ENCODE measurements around the gene APOD. TPM values are rescaled to one million over a fixed set of nuclear protein-coding genes. Genes with fewer than 3 reads are reported as not detected.

APOD gene
- total and polyA plus RNA-seq, 2 experiments from 2014 or later: 9.6 to 27.9 TPM

DNA sequence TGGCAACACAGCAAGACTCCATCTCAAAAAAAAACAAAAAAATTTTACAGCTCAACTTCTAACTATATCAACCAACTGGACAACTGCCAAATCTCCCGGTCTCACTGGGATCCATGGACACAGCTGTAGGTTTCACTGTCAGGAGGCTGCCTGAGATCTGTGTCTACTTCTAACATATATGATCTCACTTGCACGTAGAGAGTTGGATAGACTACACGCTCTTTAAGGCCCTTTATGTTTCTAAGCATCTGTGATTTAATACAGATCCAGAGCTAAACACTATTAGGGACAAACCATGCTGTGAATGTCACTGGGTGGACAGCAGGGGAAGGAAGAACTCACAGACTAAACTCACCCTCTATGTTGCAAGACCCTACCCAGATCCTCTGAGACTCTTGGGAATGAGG lies 13.0 kb upstream of the APOD start:
- no peak for DNase-seq (ENCODE audit: low spot score)
- no peaks in the 10 kb centered on the region for H3K79me2 ChIP-seq
- no peaks in the 10 kb centered on the region for H3K9me3 ChIP-seq (ENCODE audit: low read depth)
- no peak overlapping the region for H2AFZ ChIP-seq
- H4K20me1 ChIP-seq (ENCODE audit: insufficient read depth, poor library complexity, severe bottlenecking): no peaks in the 10 kb centered on the region
- H3K27me3 ChIP-seq: no peaks in the 10 kb centered on the region
- H3K27ac ChIP-seq: no peak overlapping the region
- WGBS (ENCODE audit: low lambda C conversion rate, missing lambda C conversion rate): 41% methylated on average over 3 of the region's 3 CpGs
- H3K4me2 ChIP-seq: no peak overlapping the region
- no peaks in the 10 kb centered on the region for H3K9me2 ChIP-seq (replicated peaks; ENCODE audit: insufficient read depth)
- H3K4me1 ChIP-seq (ENCODE audit: insufficient read depth): no peaks in the 10 kb centered on the region
- TF ChIP-seq, protein P1, sequence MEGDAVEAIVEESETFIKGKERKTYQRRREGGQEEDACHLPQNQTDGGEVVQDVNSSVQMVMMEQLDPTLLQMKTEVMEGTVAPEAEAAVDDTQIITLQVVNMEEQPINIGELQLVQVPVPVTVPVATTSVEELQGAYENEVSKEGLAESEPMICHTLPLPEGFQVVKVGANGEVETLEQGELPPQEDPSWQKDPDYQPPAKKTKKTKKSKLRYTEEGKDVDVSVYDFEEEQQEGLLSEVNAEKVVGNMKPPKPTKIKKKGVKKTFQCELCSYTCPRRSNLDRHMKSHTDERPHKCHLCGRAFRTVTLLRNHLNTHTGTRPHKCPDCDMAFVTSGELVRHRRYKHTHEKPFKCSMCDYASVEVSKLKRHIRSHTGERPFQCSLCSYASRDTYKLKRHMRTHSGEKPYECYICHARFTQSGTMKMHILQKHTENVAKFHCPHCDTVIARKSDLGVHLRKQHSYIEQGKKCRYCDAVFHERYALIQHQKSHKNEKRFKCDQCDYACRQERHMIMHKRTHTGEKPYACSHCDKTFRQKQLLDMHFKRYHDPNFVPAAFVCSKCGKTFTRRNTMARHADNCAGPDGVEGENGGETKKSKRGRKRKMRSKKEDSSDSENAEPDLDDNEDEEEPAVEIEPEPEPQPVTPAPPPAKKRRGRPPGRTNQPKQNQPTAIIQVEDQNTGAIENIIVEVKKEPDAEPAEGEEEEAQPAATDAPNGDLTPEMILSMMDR (IDR thresholded peaks at IDR 0.05; ENCODE audit: poor library complexity): no peak
- TF ChIP-seq EZH2 (IDR thresholded peaks at IDR 0.05; ENCODE audit: borderline replicate concordance): no peak
- no peak for TF ChIP-seq EZH2phosphoT487 (IDR thresholded peaks at IDR 0.05; ENCODE audit: low read depth, severe bottlenecking, unreplicated experiment)
- H3K36me3 ChIP-seq (replicated peaks; ENCODE audit: insufficient read depth, low read depth): no peaks in the 10 kb centered on the region
- no peak overlapping the region for H3K4me3 ChIP-seq

DNA sequence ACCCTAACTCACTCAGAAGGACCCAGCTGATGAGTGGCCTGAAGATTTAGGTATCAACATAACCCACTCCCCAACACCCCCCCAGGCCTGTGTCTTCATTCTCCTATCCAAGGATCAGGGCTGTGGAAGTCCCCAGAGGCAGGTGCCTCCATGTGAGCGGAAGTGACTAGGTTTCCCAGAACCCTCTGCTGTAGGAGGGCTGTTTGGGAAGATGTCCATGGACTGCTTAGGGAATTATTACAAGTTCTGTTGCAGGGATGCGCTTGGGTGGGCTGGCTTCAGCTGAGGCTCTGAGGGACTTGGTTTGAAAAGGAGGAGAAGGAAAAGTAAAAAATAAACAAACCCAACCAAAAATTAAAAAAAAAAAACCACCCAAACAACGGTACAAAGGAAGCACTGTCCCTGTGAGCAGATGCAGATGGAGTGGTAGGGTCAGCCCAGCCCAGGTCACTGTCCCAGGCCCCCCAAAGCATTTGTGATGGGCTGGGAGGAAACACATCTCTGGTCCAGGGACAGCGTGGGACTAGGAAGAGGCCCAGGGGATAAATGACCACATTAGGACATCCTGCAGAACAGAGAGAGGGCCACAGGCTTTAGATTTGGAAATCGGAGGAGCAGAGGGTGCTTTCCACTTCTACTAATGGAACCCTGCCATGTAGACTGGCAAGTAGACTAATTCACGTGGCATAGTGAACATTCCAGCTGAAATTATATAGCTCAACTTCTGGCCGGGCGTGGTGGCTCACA lies 12.2 kb upstream of the APOD start:
- no peaks in the 10 kb centered on the region for H4K20me1 ChIP-seq (ENCODE audit: insufficient read depth, poor library complexity, severe bottlenecking)
- DNase-seq (ENCODE audit: low spot score): no peak
- H3K4me2 ChIP-seq: no peak overlapping the region
- H2AFZ ChIP-seq: no peak overlapping the region
- WGBS (ENCODE audit: low lambda C conversion rate, missing lambda C conversion rate): 86% methylated on average over 8 of the region's 8 CpGs
- H3K36me3 ChIP-seq (replicated peaks; ENCODE audit: insufficient read depth, low read depth): no peaks in the 10 kb centered on the region
- no peak overlapping the region for H3K27ac ChIP-seq
- H3K9me2 ChIP-seq (replicated peaks; ENCODE audit: insufficient read depth): no peaks in the 10 kb centered on the region
- peaks cover 6% of the 10 kb centered on the region for H3K4me1 ChIP-seq (ENCODE audit: insufficient read depth)
- no peaks in the 10 kb centered on the region for H3K27me3 ChIP-seq
- H3K79me2 ChIP-seq: no peaks in the 10 kb centered on the region
- no peak overlapping the region for H3K4me3 ChIP-seq
- TF ChIP-seq EZH2phosphoT487 (IDR thresholded peaks at IDR 0.05; ENCODE audit: low read depth, severe bottlenecking, unreplicated experiment) (no peak), EZH2 (IDR thresholded peaks at IDR 0.05; ENCODE audit: borderline replicate concordance) (no peak)
- TF ChIP-seq, protein P1 (IDR thresholded peaks at IDR 0.05; ENCODE audit: poor library complexity): no peak
- H3K9me3 ChIP-seq (ENCODE audit: low read depth): no peaks in the 10 kb centered on the region

DNA sequence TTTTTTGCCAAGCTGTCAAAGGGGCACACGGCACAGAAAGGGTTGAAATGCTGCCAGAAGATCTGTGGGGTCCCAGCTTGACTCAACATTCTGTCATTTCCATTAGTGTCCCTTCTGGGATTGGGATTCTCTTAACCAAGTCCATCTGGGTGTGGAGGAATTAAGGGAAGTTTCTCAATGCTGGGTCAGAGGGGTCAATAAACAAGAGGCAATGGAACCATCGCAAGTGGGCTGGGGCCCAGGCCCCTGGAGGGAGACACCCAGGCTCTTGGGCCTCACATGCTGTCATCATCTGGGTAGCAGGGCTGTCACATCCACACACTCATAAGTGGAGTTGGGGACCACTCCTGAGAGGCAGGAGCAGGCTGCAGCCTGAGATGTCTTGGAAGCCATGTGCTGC lies 8.1 kb upstream of the APOD start:
- 76% methylated on average over 2 of the region's 2 CpGs for WGBS (ENCODE audit: low lambda C conversion rate, missing lambda C conversion rate)
- no peak for TF ChIP-seq EZH2 (IDR thresholded peaks at IDR 0.05; ENCODE audit: borderline replicate concordance)
- no peak for TF ChIP-seq EZH2phosphoT487 (IDR thresholded peaks at IDR 0.05; ENCODE audit: low read depth, severe bottlenecking, unreplicated experiment)
- TF ChIP-seq, protein P1 (IDR thresholded peaks at IDR 0.05; ENCODE audit: poor library complexity): no peak
- no peaks in the 10 kb centered on the region for H3K9me2 ChIP-seq (replicated peaks; ENCODE audit: insufficient read depth)

More for the DNA sequence above, 8.1 kb upstream of the APOD start:
- Histone ChIP-seq H4K20me1 (ENCODE audit: insufficient read depth, poor library complexity, severe bottlenecking) (no peaks in the 10 kb centered on the region), H3K79me2 (no peaks in the 10 kb centered on the region), H3K27ac (no peak overlapping the region), H3K4me2 (no peak overlapping the region), H3K9me3 (ENCODE audit: low read depth) (no peaks in the 10 kb centered on the region), H3K27me3 (no peaks in the 10 kb centered on the region), H3K4me3 (no peak overlapping the region), H3K4me1 (ENCODE audit: insufficient read depth) (peaks cover 13% of the 10 kb centered on the region), H3K36me3 (replicated peaks; ENCODE audit: insufficient read depth, low read depth) (no peaks in the 10 kb centered on the region), H2AFZ (no peak overlapping the region)
- DNase-seq (ENCODE audit: low spot score): no peak

Data from hepatocyte (in vitro differentiated cells).